ENCODE results near the gene RTN4RL1. TPM values are rescaled to one million over a fixed set of nuclear protein-coding genes. Genes with fewer than 3 reads are reported as not detected.

The RTN4RL1 gene, protein sequence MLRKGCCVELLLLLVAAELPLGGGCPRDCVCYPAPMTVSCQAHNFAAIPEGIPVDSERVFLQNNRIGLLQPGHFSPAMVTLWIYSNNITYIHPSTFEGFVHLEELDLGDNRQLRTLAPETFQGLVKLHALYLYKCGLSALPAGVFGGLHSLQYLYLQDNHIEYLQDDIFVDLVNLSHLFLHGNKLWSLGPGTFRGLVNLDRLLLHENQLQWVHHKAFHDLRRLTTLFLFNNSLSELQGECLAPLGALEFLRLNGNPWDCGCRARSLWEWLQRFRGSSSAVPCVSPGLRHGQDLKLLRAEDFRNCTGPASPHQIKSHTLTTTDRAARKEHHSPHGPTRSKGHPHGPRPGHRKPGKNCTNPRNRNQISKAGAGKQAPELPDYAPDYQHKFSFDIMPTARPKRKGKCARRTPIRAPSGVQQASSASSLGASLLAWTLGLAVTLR
- total RNA-seq (2021; ENCODE audit: unreplicated experiment) (0.80 TPM), Bru-seq, nascent RNA (percentile 25 among the genes with signal in this experiment), BruChase-seq, experiment 1, labeled RNA remaining after a 2-hour chase (percentile 27 among the genes with signal in this experiment), BruChase-seq, experiment 2, labeled RNA remaining after a 6-hour chase (percentile 30 among the genes with signal in this experiment)
- 1.6 TPM for polyA plus RNA-seq (2012; ENCODE audit: insufficient read length)
- long read RNA-seq, partial matches to known transcripts, result 0 of 9 reads
- long read RNA-seq, other reads (novel, unspliced or antisense), result 6 of 9 reads

DNA sequence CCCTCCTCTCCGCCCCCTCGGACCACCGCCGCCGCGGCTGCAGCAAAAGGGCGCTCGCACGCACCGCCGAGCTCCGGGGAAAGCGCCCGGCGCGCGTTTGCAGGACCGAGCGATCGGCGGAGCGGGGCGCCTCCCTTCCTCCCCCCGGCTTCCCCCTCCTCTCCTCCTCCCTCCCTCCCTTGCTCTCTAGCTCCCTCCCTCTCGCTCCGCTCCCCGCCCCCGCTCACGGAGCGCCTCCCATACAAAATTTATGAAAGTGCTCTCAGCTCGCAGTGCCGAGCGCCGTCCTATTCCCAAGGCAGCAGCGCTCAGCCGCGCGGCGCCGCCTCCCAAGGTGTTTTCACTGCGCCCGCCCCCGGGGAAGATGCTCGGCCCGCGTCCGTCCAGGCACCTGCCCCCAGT lies at the start of gene RTN4RL1:
RTN4RL1 (minus strand) TSS at position 115 of the 402 bp plus-strand sequence. CDS start 469 bp downstream, outside the sequence.
- no peaks in the 10 kb centered on the region for H3K4me1 ChIP-seq (ENCODE audit: control insufficient read depth, insufficient read depth, low read length)
- no peak for TF ChIP-seq POLR2AphosphoS5 (IDR thresholded peaks at IDR 0.05; ENCODE audit: low read depth, low read length)
- no peak for TF ChIP-seq TCF7L2 (IDR thresholded peaks at IDR 0.05; ENCODE audit: low read depth, low read length)
- TF ChIP-seq, protein P1, sequence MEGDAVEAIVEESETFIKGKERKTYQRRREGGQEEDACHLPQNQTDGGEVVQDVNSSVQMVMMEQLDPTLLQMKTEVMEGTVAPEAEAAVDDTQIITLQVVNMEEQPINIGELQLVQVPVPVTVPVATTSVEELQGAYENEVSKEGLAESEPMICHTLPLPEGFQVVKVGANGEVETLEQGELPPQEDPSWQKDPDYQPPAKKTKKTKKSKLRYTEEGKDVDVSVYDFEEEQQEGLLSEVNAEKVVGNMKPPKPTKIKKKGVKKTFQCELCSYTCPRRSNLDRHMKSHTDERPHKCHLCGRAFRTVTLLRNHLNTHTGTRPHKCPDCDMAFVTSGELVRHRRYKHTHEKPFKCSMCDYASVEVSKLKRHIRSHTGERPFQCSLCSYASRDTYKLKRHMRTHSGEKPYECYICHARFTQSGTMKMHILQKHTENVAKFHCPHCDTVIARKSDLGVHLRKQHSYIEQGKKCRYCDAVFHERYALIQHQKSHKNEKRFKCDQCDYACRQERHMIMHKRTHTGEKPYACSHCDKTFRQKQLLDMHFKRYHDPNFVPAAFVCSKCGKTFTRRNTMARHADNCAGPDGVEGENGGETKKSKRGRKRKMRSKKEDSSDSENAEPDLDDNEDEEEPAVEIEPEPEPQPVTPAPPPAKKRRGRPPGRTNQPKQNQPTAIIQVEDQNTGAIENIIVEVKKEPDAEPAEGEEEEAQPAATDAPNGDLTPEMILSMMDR (IDR thresholded peaks at IDR 0.05), result no peak
- TF ChIP-seq, protein P2, sequence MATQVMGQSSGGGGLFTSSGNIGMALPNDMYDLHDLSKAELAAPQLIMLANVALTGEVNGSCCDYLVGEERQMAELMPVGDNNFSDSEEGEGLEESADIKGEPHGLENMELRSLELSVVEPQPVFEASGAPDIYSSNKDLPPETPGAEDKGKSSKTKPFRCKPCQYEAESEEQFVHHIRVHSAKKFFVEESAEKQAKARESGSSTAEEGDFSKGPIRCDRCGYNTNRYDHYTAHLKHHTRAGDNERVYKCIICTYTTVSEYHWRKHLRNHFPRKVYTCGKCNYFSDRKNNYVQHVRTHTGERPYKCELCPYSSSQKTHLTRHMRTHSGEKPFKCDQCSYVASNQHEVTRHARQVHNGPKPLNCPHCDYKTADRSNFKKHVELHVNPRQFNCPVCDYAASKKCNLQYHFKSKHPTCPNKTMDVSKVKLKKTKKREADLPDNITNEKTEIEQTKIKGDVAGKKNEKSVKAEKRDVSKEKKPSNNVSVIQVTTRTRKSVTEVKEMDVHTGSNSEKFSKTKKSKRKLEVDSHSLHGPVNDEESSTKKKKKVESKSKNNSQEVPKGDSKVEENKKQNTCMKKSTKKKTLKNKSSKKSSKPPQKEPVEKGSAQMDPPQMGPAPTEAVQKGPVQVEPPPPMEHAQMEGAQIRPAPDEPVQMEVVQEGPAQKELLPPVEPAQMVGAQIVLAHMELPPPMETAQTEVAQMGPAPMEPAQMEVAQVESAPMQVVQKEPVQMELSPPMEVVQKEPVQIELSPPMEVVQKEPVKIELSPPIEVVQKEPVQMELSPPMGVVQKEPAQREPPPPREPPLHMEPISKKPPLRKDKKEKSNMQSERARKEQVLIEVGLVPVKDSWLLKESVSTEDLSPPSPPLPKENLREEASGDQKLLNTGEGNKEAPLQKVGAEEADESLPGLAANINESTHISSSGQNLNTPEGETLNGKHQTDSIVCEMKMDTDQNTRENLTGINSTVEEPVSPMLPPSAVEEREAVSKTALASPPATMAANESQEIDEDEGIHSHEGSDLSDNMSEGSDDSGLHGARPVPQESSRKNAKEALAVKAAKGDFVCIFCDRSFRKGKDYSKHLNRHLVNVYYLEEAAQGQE (IDR thresholded peaks at IDR 0.05; ENCODE audit: insufficient read depth in 1 of 2, low read depth in 2 of 2, low read length in 1 of 2), result no peak
- TF ChIP-seq SIN3A (IDR thresholded peaks at IDR 0.05; ENCODE audit: borderline replicate concordance, insufficient read depth, low read depth, low read length), result no peak
- no peak within 1 kb of the TSS for H3K27ac ChIP-seq (ENCODE audit: low read length)
- no peaks in the 10 kb centered on the region for H3K9me3 ChIP-seq (ENCODE audit: control insufficient read depth, insufficient read depth, low read depth, low read length)
- ChIA-PET CTCF (interaction anchor here (2.6 kb wide), 1 partner anchor 116 kb away, joined by 22 read pairs; no protein-coding TSS in a partner anchor), POLR2A (interaction anchor here (0.5 kb wide), 1 partner anchor 21 kb away, joined by 4 read pairs; no protein-coding TSS in a partner anchor)
- peak within 1 kb of the TSS; percentile 38 to 44 for H3K4me3 ChIP-seq (ENCODE audit: low read depth in 2 of 2, low read length in 2 of 2)
- H3K27me3 ChIP-seq (ENCODE audit: control insufficient read depth, insufficient read depth, low read length), result no peaks in the 10 kb centered on the region; the same call in 1 of the 2 replicates
- no TSS peak for BruUV-seq (replicated peaks)
- ATAC-seq, result peak; percentile 42
- no peak for DNase-seq (ENCODE audit: low read depth, low spot score)
- intact Hi-C loops (cut with micrococcal nuclease; ENCODE audit: unreplicated experiment) (no loop called here), in situ Hi-C loops (cut with HindIII; ENCODE audit: low pct_unique_long_range_greater_than_20kb, low sequenced_read_pairs) (no loop called here)
- H3K36me3 ChIP-seq (ENCODE audit: control insufficient read depth, insufficient read depth, low read length), result no peaks in the 10 kb centered on the region; the same call in 1 of the 2 replicates

DNA sequence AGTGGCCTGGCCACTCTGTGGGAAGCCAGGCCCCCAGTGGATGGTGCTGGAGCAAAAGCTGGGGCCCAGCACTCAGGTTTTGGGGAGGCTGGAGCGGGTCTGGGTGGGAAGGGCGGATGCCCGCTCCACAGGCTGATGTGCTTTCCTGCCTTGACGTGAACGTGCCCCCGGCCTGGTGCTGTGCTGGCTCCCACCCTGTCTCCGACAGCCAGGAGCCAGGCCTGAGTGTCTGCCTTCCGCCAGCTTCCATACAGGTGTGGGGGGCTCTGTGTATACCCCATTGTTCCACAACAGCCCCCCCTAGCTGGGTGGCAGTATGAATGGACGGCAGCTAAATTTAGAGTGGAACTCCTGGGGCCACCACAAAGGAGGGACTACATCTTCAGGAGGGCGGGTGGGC lies 49.8 kb upstream of the RTN4RL1 start:
- no peaks in the 10 kb centered on the region for H3K27me3 ChIP-seq (ENCODE audit: control insufficient read depth, insufficient read depth, low read length)
- intact Hi-C loops (cut with micrococcal nuclease; ENCODE audit: unreplicated experiment) (no loop called here), in situ Hi-C loops (cut with HindIII; ENCODE audit: low pct_unique_long_range_greater_than_20kb, low sequenced_read_pairs) (no loop called here)
- ATAC-seq (no peak), DNase-seq (ENCODE audit: low read depth, low spot score) (no peak)
- no peak overlapping the region for H3K27ac ChIP-seq (ENCODE audit: low read length)
- no peaks in the 10 kb centered on the region for H3K9me3 ChIP-seq (ENCODE audit: control insufficient read depth, insufficient read depth, low read depth, low read length)
- no peak overlapping the region for H3K4me3 ChIP-seq (ENCODE audit: low read depth in 2 of 2, low read length in 2 of 2)
- H3K4me1 ChIP-seq (ENCODE audit: control insufficient read depth, insufficient read depth, low read length), result no peaks in the 10 kb centered on the region
- no peaks in the 10 kb centered on the region; the same call in 1 of the 2 replicates for H3K36me3 ChIP-seq (ENCODE audit: control insufficient read depth, insufficient read depth, low read length)
- CTCF ChIA-PET, result interaction anchor here (0.6 kb wide), 1 partner anchor 9 kb away, joined by 3 read pairs; no protein-coding TSS in a partner anchor
- POLR2A ChIA-PET, result no interaction called here
- TF ChIP-seq POLR2AphosphoS5 (IDR thresholded peaks at IDR 0.05; ENCODE audit: low read depth, low read length), result no peak
- TF ChIP-seq TCF7L2 (IDR thresholded peaks at IDR 0.05; ENCODE audit: low read depth, low read length), result no peak
- TF ChIP-seq, protein P1 (IDR thresholded peaks at IDR 0.05), result no peak
- TF ChIP-seq SIN3A (IDR thresholded peaks at IDR 0.05; ENCODE audit: borderline replicate concordance, insufficient read depth, low read depth, low read length), result no peak
- TF ChIP-seq, protein P2 (IDR thresholded peaks at IDR 0.05; ENCODE audit: insufficient read depth in 1 of 2, low read depth in 2 of 2, low read length in 1 of 2), result no peak
- BruUV-seq (replicated peaks), result no TSS peak

All from Panc1 (cell line).